HG03108 (cell line): Measurements from ENCODE around the gene MAPKAP1.
"Not testable (repeated sequence)": the region's sequence is repeated elsewhere in the genome, so short reads cannot be mapped to it uniquely, and the experiment has no call there.

Source experiments
- ATAC-seq: cut with Tn5 transposase; IDR thresholded peaks from one replicate; pipeline ENCODE4 v1.9.1; 2021; ENCODE audit warnings: moderate library complexity; ENCODE audit not compliant: unreplicated experiment

The MAPKAP1 gene

DNA sequence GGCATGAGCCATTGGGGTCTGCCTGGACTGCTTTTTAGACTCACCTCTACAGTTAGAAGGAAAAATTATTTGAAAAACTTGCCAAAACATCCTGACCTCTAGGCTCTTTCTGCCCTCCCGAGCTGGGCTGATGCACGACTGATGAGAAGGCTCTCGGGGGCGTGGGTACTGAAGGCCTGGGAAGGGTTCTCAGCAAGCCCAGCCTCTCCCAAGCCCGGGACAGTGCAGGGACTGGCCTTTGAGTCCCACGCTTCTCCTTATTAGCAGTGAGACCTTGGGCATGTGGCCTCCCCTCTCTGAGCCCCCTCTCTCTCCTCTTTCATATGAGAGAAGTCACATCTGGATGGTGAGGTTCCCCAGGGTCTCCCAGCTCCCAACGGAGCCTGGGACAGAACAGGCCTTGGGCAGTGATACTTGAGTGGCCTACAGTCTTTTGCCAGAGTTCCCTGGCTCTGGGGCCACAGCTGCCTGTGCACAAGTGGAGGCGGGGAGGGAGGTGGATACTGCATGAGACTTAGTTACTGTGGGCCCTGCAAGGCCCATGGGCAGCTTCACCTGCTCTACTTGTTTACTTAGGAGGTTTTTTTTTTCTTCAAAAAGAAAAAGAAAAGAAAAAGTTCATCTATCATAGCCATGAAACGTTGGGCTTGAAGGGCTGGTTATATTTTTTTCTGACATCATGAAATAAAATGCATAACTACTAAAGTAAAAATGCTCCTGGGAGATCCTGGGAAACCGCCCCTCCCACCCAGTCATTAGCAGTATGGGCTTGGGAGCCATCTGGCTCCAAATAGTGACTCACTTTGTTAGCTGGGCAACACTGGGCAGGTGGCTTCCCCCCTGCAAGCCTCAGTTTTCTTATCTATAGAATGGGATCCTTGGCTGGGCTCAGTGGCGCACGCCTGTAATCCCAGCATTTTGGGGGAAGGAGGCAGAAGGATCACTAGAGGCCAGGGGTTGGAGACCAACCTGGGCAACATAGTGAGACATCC is 306.0 kb downstream of the MAPKAP1 start:
- no peak for ATAC-seq

DNA sequence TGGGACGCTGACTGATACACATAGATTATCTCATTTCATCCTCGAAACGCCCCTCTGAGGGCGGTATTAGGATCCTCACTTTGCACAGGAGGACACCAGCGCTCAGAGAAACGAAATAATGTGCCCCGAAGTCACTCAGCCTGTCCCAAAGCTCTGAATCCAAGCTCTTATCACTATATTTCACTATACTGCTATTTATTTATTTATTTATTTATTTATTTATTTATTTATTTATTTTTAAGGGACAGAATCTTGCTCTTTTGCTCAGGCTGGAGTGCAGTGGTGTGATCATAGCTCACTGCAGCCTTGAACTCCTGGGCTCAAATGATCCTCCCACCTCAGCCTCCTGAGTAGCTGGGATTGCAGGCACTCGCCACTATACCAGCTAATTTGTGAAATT is 306.8 kb downstream of the MAPKAP1 start:
- ATAC-seq, result not testable (repeated sequence)

GRCh38 chr9:125399666-125400065 is 307.3 kb downstream of the MAPKAP1 start:
- no peak for ATAC-seq

DNA sequence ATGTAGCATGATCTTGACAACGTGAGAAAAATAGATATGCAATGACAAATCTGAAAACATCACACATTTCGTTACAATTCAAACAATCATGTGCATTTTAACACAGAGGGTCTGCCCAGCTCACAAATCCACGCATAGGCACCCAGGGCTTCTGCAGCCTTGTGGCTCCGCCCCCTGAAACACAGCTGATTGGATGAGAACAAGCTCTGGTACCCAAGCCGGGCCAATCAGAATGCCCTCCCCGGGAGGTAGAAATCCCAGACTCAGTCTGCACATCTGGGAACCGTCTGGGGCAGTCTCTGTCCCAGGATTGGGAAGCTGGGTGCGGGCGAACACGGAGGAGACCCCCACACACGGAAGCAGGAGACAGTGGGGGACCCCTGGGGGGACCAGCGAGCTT is 307.8 kb downstream of the MAPKAP1 start:
- ATAC-seq, result no peak

GRCh38 chr9:125398243-125398642 is 308.8 kb downstream of the MAPKAP1 start:
- no peak for ATAC-seq

DNA sequence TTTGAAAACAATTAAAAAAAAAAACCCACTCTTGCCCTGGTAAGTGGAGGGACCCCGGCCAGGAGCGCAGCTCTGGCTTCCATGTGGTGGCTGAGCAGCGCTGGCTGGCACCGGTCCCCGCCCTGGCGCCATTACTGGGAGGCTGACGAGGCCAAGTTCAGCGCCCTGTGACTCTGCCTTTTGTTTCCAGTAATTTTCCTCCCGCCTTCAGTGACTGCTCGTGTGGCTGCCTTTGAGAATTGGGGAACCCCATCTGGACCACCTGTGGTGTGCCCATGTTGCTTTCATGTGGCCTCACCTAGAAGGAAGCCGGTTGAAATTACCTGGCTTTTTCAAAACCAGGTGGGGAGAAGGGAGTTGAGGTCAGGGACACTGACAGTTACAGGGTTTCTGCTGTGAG is 309.3 kb downstream of the MAPKAP1 start:
- ATAC-seq, result no peak

GRCh38 chr9:125396799-125397198 is 310.2 kb downstream of the MAPKAP1 start:
- no peak for ATAC-seq

DNA sequence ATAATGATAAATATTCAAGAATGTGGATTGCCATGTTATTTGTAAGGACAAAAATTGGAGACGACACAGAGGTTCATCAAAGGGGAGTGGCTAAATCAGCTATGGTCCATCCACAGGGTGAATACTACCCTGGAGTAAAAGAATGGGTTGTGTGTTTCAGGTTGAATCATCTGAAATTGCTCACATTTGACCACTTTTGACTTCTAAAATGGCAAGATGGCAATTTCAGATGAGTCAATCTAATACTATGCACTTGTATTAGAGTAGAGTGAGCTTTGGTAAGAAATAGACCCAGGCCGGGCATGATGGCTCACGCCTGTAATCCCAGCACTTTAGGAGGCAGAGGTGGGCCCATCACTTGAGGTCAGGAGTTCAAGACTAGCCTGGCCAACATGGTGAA is 313.6 kb downstream of the MAPKAP1 start:
- ATAC-seq, result no peak

DNA sequence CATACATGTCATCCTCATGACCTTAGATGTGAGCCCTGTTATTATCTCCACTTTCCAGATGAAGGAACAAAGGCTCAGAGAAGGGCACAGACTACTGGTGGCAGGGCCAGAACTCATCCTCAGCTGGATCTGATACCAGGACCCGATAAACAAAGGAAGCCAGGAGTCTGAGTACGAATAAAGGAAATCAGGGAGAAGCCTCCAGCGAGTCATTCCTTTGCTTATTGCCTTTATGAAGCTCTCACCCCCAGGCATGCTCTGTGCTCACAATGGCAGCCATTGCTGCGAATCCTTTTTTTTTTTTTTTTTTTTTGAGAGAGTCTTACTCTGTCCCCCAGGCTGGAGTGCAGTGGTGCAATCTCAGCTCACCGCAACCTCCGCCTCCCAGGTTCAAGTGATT is 315.3 kb downstream of the MAPKAP1 start:
- no peak for ATAC-seq

DNA sequence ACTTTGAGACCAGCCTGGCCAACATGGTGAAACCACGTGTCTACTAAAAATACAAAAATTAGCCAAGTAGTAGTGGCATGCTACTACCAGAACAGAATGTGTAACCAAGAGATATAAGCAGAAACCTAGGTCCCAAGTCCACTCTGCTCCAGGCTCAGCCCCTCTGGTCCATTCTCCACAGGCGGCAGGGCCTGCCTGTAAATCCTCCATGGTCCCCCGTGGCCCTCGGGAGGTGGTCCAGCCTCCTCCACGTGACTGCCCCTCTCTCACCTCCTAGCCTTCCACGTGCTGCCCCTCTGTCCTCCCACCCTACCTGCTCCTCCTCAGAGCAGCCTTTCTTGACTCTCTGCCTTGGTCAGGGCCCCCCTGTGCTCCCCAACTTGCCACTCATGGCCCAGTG is 318.0 kb downstream of the MAPKAP1 start:
- no peak for ATAC-seq

GRCh38 chr9:125387861-125388524 is 319.0 kb downstream of the MAPKAP1 start:
- ATAC-seq, result no peak
